Lower leg skin (tissue), 3 donors: ENCODE results near the gene TRABD2A.

Experiments used
- CTCF ChIP-seq, 3 donors: fragments of 450-650 bp; IDR thresholded peaks; one replicate each; pipeline ENCODE4 v1.5.1; 2016; ENCODE audit warnings: antibody characterized with exemption in 3 of 3, mild to moderate bottlenecking in 3 of 3, moderate library complexity in 2 of 3
- POLR2A ChIP-seq, 2 donors: fragments of 450-650 bp; IDR thresholded peaks; one replicate each; pipeline ENCODE4 v1.6.1; 2016 to 2017; ENCODE audit warnings: antibody characterized with exemption in 2 of 2, mild to moderate bottlenecking in 1 of 2, moderate library complexity in 1 of 2

DNA sequence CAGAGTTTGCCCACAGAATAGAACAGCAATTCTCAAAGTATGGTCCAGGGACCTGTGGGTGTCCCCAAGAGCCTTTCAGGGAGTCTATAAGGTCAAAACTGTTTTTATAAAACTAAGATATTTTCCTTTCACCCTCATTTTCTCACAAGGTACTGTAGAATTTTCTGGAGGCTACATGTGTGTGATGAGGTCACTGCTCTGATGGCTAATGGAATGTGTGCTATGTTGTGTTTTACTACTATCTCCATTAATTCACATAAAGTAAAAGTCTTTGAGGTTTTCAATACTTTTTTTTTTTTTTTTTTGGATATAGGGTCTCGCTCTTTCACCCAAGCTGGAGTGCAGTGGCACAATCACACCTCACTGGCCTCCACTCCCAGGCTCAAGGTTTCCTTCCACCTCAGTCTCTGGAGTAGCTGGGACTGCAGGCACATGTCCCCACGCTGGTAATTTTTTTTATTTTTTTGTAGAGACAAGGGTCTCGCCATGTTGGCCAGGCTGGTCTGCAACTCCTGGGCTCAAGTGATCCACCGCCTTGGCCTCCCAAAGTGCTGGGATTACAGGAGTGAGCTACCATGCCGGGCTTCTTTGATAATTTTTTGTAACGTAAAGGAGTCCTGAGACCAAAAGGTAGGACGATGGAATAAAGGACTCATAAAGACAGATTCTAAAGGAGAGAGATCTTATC, 1.8 kb downstream of the TRABD2A start:
- TF ChIP-seq POLR2A (IDR thresholded peaks at IDR 0.05) (no peak), CTCF (IDR thresholded peaks at IDR 0.05) (no peak)
